ENCODE data around the gene SSC5D. TPM values are rescaled to one million over a fixed set of nuclear protein-coding genes. Genes with fewer than 3 reads are reported as not detected.

SSC5D gene
- total and polyA plus RNA-seq, 4 donors = 0.08 to 1.0 (median 0.51) TPM

DNA sequence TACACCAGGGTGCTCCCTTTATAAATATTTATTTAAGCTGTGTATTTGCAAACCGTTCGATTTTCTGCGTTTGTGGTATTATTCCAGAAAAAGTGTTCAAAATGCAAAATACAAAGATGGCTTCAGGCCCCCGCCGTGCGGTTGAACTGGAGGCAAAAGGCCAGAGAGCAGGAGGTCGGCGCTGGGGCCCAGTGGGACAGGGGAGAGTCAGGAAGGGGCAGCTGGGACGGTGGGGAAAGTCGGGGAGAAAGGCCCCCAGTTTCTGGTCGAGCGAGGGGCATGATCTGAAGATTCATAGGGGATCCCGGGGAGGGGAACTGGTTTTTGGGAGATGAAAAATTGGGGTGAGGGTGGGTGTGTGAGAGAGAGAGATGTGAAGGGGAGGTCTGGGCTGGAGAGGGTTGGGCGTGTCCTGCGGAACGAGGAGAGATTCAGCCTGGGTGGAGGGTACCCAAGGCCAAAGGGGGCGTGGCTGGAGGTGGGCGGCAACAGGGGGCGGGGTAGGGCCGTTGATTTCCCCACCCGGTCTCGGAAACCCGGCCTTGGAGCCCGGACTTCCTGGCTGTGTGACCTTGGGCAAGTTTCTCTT is 27.5 kb upstream of the SSC5D start (continued):
- TF ChIP-seq, protein P1, sequence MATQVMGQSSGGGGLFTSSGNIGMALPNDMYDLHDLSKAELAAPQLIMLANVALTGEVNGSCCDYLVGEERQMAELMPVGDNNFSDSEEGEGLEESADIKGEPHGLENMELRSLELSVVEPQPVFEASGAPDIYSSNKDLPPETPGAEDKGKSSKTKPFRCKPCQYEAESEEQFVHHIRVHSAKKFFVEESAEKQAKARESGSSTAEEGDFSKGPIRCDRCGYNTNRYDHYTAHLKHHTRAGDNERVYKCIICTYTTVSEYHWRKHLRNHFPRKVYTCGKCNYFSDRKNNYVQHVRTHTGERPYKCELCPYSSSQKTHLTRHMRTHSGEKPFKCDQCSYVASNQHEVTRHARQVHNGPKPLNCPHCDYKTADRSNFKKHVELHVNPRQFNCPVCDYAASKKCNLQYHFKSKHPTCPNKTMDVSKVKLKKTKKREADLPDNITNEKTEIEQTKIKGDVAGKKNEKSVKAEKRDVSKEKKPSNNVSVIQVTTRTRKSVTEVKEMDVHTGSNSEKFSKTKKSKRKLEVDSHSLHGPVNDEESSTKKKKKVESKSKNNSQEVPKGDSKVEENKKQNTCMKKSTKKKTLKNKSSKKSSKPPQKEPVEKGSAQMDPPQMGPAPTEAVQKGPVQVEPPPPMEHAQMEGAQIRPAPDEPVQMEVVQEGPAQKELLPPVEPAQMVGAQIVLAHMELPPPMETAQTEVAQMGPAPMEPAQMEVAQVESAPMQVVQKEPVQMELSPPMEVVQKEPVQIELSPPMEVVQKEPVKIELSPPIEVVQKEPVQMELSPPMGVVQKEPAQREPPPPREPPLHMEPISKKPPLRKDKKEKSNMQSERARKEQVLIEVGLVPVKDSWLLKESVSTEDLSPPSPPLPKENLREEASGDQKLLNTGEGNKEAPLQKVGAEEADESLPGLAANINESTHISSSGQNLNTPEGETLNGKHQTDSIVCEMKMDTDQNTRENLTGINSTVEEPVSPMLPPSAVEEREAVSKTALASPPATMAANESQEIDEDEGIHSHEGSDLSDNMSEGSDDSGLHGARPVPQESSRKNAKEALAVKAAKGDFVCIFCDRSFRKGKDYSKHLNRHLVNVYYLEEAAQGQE (IDR thresholded peaks at IDR 0.05) = peak; percentile 5
- TF ChIP-seq, protein P2, sequence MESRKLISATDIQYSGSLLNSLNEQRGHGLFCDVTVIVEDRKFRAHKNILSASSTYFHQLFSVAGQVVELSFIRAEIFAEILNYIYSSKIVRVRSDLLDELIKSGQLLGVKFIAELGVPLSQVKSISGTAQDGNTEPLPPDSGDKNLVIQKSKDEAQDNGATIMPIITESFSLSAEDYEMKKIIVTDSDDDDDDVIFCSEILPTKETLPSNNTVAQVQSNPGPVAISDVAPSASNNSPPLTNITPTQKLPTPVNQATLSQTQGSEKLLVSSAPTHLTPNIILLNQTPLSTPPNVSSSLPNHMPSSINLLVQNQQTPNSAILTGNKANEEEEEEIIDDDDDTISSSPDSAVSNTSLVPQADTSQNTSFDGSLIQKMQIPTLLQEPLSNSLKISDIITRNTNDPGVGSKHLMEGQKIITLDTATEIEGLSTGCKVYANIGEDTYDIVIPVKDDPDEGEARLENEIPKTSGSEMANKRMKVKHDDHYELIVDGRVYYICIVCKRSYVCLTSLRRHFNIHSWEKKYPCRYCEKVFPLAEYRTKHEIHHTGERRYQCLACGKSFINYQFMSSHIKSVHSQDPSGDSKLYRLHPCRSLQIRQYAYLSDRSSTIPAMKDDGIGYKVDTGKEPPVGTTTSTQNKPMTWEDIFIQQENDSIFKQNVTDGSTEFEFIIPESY (IDR thresholded peaks at IDR 0.05) = no peak
- no peak for TF ChIP-seq FOXA1 (IDR thresholded peaks at IDR 0.05)

DNA sequence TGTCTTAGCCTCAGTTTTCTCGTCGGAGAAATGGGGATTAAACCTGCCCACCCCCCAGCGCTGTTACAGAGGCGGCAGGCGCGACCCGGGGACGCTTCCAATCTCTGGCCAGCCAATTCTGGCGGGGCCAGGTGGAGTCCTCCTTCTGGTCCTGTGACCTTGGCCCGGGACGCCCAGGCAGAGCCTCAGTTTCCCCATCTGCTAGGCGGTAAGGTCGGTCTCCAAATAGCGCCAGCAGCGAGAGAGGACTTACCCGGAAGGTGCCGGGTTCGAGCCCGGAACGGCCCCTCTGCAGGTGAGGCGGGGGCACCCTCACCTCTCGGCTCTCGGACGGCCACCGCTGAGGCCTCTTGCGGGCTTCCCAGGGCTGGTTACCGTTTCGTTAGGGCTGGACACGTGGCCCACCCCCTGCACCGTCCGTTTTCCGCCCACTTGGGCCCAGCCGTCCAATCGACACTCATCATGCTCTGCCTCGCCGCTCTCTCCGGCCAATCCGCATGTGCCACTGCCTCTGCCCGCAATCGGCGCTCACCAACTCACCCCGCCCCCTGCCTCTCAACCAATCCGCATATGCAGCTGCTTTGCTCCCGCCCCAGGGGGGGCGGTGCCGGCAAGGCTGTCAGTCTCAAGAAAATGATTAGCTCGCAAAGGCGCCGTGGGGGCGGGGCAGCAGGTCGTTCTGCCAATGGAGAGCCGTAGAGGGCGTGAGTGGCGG is 26.8 kb upstream of the SSC5D start, which contains the start of gene ISOC2:
TSS of gene ISOC2 (minus strand) at position 384 of the 715 bp plus-strand sequence. CDS start 5,156 bp downstream, outside the sequence.
- Histone ChIP-seq H3K9ac (ENCODE audit: low read depth in 1 of 2, low read length in 2 of 2) (peak within 1 kb of the TSS; percentile 84), H3K9me3 (ENCODE audit: control insufficient read depth in 4 of 4, low read length in 3 of 4) (no peaks in the 10 kb centered on the region), H3K27me3 (ENCODE audit: control insufficient read depth in 4 of 4, insufficient read depth in 4 of 4, low read length in 3 of 4) (no peaks in the 10 kb centered on the region), H3K4me3 (ENCODE audit: low read depth in 1 of 3, low read length in 3 of 3) (peak within 1 kb of the TSS; percentile 77 to 86 (median 85)), H3K27ac (ENCODE audit: low read depth in 1 of 2, low read length in 2 of 2) (peak within 1 kb of the TSS; percentile 93 to 97), H3K36me3 (ENCODE audit: control insufficient read depth in 4 of 4, insufficient read depth in 3 of 4, low read depth in 1 of 4, low read length in 3 of 4) (peaks cover 0 to 3% (median under 1%) of the 10 kb centered on the region in 4 donors), H3K4me1 (ENCODE audit: control insufficient read depth in 4 of 4, insufficient read depth in 4 of 4, low read length in 3 of 4) (peaks cover 12 to 34% (median 26%) of the 10 kb centered on the region in 4 donors)
- TF ChIP-seq FOXA1 (IDR thresholded peaks at IDR 0.05) (no peak), GABPA (IDR thresholded peaks at IDR 0.05 in 1 of 2, conservative IDR thresholded peaks at IDR 0.05 in 1 of 2) (peak in 1 of 2 donors; percentile 37), NR2F2 (IDR thresholded peaks at IDR 0.05) (no peak), RAD21 (IDR thresholded peaks at IDR 0.05) (no peak), YY1 (IDR thresholded peaks at IDR 0.05) (peak; percentile 14), HNF4G (IDR thresholded peaks at IDR 0.05) (no peak), EGR1 (IDR thresholded peaks at IDR 0.05; ENCODE audit: low read depth in 2 of 2) (peak in 1 of 2 donors; percentile 64), RXRA (IDR thresholded peaks at IDR 0.05) (no peak), FOXA2 (IDR thresholded peaks at IDR 0.05) (no peak), TAF1 (conservative IDR thresholded peaks at IDR 0.05) (no peak), JUND (IDR thresholded peaks at IDR 0.05) (peak in 1 of 2 donors; percentile 21), HNF4A (conservative IDR thresholded peaks at IDR 0.05) (peak in 1 of 2 donors; percentile 51), SP1 (IDR thresholded peaks at IDR 0.05) (peak; percentile 96)
- TF ChIP-seq, protein P3, sequence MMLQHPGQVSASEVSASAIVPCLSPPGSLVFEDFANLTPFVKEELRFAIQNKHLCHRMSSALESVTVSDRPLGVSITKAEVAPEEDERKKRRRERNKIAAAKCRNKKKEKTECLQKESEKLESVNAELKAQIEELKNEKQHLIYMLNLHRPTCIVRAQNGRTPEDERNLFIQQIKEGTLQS (IDR thresholded peaks at IDR 0.05) = no peak
- TF ChIP-seq, protein P4, sequence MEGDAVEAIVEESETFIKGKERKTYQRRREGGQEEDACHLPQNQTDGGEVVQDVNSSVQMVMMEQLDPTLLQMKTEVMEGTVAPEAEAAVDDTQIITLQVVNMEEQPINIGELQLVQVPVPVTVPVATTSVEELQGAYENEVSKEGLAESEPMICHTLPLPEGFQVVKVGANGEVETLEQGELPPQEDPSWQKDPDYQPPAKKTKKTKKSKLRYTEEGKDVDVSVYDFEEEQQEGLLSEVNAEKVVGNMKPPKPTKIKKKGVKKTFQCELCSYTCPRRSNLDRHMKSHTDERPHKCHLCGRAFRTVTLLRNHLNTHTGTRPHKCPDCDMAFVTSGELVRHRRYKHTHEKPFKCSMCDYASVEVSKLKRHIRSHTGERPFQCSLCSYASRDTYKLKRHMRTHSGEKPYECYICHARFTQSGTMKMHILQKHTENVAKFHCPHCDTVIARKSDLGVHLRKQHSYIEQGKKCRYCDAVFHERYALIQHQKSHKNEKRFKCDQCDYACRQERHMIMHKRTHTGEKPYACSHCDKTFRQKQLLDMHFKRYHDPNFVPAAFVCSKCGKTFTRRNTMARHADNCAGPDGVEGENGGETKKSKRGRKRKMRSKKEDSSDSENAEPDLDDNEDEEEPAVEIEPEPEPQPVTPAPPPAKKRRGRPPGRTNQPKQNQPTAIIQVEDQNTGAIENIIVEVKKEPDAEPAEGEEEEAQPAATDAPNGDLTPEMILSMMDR (IDR thresholded peaks at IDR 0.05; ENCODE audit: low read depth, low read length, missing input control) = no peak
- TF ChIP-seq, protein P5, sequence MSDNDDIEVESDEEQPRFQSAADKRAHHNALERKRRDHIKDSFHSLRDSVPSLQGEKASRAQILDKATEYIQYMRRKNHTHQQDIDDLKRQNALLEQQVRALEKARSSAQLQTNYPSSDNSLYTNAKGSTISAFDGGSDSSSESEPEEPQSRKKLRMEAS (IDR thresholded peaks at IDR 0.05) = peak; percentile 69
- TF ChIP-seq, protein P2 (IDR thresholded peaks at IDR 0.05) = no peak
- TF ChIP-seq, protein P1 (IDR thresholded peaks at IDR 0.05) = peak; percentile 55
- peak; percentile 100 for DNase-seq (ENCODE audit: low spot score)
- WGBS = under 1% methylated on average over 54 of the region's 54 CpGs

Data from liver (tissue), 9 donors.